H1 (cell line): Measurements from ENCODE around the gene DENND1A. TPM values are rescaled to one million over a fixed set of nuclear protein-coding genes. Genes with fewer than 3 reads are reported as not detected.

Source experiments
- CTCF ChIA-PET: fragments of 300-600 bp; sonication (Branson Sonifier 250); formaldehyde crosslinking; loops from one replicate; lab custom pipeline; 2021; ENCODE audit not compliant: partially characterized antibody; lab: Charles Lee
- POLR2A ChIA-PET: fragments of 300-600 bp; sonication (Branson Sonifier 250); formaldehyde crosslinking; loops from one replicate; lab custom pipeline; 2021; ENCODE audit warnings: inconsistent platforms; ENCODE audit not compliant: partially characterized antibody; lab: Charles Lee
- DNase-seq, 2 experiments: peaks; one replicate each; pipeline versions ENCODE4 v3.0.0 to v3.0.0-alpha.2; 2010 to 2022; ENCODE audit warnings: low spot score in 2 of 2, low read depth in 1 of 2, mixed read lengths in 1 of 2
- FAIRE-seq: peaks from 2 replicates; lab custom pipeline; 2011; peaks lifted over from hg19 to GRCh38; lab: Jason Lieb, UNC
- H2AFZ ChIP-seq: 2 replicates; pipeline ENCODE4 v1.8.1; 2012; ENCODE audit warnings: low read length, inconsistent platforms
- H2AK5ac ChIP-seq: 2 replicates; pipeline ENCODE4 v1.6.1; 2013; ENCODE audit warnings: low read depth, low read length
- H2BK120ac ChIP-seq: replicated peaks from 2 replicates; pipeline ENCODE3; 2013; ENCODE audit warnings: low read depth, low read length, inconsistent platforms
- H2BK12ac ChIP-seq: 2 replicates; pipeline ENCODE4 v1.6.1; 2013; ENCODE audit warnings: low read depth, low read length
- H2BK15ac ChIP-seq: 2 replicates; pipeline ENCODE4 v1.6.1; 2013; ENCODE audit warnings: low read length
- H2BK20ac ChIP-seq: 2 replicates; pipeline ENCODE4 v1.6.1; 2013; ENCODE audit warnings: low read length
- H2BK5ac ChIP-seq: 2 replicates; pipeline ENCODE4 v1.6.1; 2013; ENCODE audit warnings: low read depth, low read length
- H3K14ac ChIP-seq: 2 replicates; pipeline ENCODE4 v1.6.1; 2013; ENCODE audit warnings: inconsistent platforms; ENCODE audit not compliant: insufficient read length
- H3K18ac ChIP-seq: 2 replicates; pipeline ENCODE4 v1.6.1; 2013; ENCODE audit warnings: low read length; ENCODE audit errors: extremely low read depth
- H3K23ac ChIP-seq: 2 replicates; pipeline ENCODE4 v1.6.1; 2013; ENCODE audit warnings: inconsistent platforms; ENCODE audit not compliant: insufficient read length
- H3K23me2 ChIP-seq: 2 replicates; pipeline ENCODE4 v1.6.1; 2013; ENCODE audit warnings: low read depth, low read length
- H3K27ac ChIP-seq: 2 replicates; pipeline ENCODE4 v1.6.1; 2011; ENCODE audit warnings: low read depth, low read length, inconsistent platforms
- H3K27me3 ChIP-seq, 4 experiments: replicated peaks in 1 of 4; 1 replicate in 1 of 4; 2 replicates in 3 of 4; pipeline versions ENCODE4 v1.6.1 to v1.8.1; 2011 to 2013; ENCODE audit warnings: low read length in 3 of 4, mild to moderate bottlenecking in 3 of 4, inconsistent platforms in 2 of 4, mixed read lengths in 2 of 4, moderate library complexity in 1 of 4; ENCODE audit not compliant: control insufficient read depth in 3 of 4, insufficient read depth in 3 of 4; ENCODE audit errors: extremely low read depth in 1 of 4
- H3K36me3 ChIP-seq, 4 experiments: 2 replicates each; pipeline versions ENCODE4 v1.6.1 to v1.8.1; 2011 to 2013; ENCODE audit warnings: mild to moderate bottlenecking in 4 of 4, low read length in 3 of 4, moderate library complexity in 2 of 4, control low read depth in 1 of 4, inconsistent platforms in 1 of 4; ENCODE audit not compliant: insufficient read depth in 4 of 4, control insufficient read depth in 2 of 4
- H3K4ac ChIP-seq: replicated peaks from 2 replicates; pipeline ENCODE3; 2013; ENCODE audit warnings: low read length, low read depth, mixed read lengths, inconsistent platforms; ENCODE audit not compliant: insufficient read length
- H3K4me1 ChIP-seq, 4 experiments: replicated peaks in 1 of 4; 1 replicate in 1 of 4; 2 replicates in 3 of 4; pipeline versions ENCODE4 v1.6.1 to v1.8.1; 2011 to 2013; ENCODE audit warnings: low read length in 3 of 4, inconsistent platforms in 2 of 4, mixed read lengths in 1 of 4; ENCODE audit not compliant: insufficient read depth in 4 of 4, control insufficient read depth in 3 of 4
- H3K4me2 ChIP-seq, 2 experiments: 2 replicates each; pipeline versions ENCODE4 v1.6.1 to v1.8.1; 2011 to 2013; ENCODE audit warnings: low read depth in 2 of 2, low read length in 2 of 2, control low read depth in 1 of 2, inconsistent platforms in 1 of 2, mild to moderate bottlenecking in 1 of 2; ENCODE audit not compliant: insufficient read depth in 1 of 2
- H3K4me3 ChIP-seq, 4 experiments: fragments of 200-600, 300-600 bp in 1 of 4; sonication (generic), shearing (Covaris generic), sonication (Bioruptor Twin) in 1 of 4; 2 replicates each; pipeline versions ENCODE4 v1.5.1 to v1.8.1; 2011 to 2016; ENCODE audit warnings: low read length in 4 of 4, low read depth in 3 of 4, control low read depth in 2 of 4, inconsistent platforms in 2 of 4, mild to moderate bottlenecking in 2 of 4, mixed read lengths in 1 of 4, moderate library complexity in 1 of 4; ENCODE audit not compliant: insufficient read depth in 2 of 4; ENCODE audit errors: extremely low read depth in 1 of 4
- H3K56ac ChIP-seq: replicated peaks from 2 replicates; pipeline ENCODE3; 2013; ENCODE audit warnings: low read depth, mild to moderate bottlenecking, mixed read lengths, low read length, inconsistent platforms; ENCODE audit not compliant: insufficient read length
- H3K79me1 ChIP-seq: 2 replicates; pipeline ENCODE4 v1.6.1; 2013; ENCODE audit warnings: low read depth, low read length, control low read depth
- H3K79me2 ChIP-seq, 2 experiments: 2 replicates each; pipeline versions ENCODE4 v1.6.1 to v1.8.1; 2012 to 2013; ENCODE audit warnings: low read length in 2 of 2, mild to moderate bottlenecking in 2 of 2, inconsistent platforms in 1 of 2; ENCODE audit not compliant: insufficient read depth in 2 of 2, control insufficient read depth in 1 of 2
- H3K9ac ChIP-seq, 4 experiments: replicated peaks in 1 of 4; 1 replicate in 1 of 4; 2 replicates in 3 of 4; pipeline versions ENCODE4 v1.6.1 to v1.8.1; 2011 to 2013; ENCODE audit warnings: low read depth in 3 of 4, low read length in 3 of 4, control low read depth in 2 of 4, mild to moderate bottlenecking in 2 of 4, moderate library complexity in 2 of 4, inconsistent platforms in 1 of 4; ENCODE audit errors: extremely low read depth in 1 of 4
- H3K9me3 ChIP-seq, 2 experiments: 2 replicates each; pipeline versions ENCODE4 v1.6.1 to v1.8.1; 2012 to 2013; ENCODE audit warnings: mild to moderate bottlenecking in 2 of 2, moderate library complexity in 2 of 2, control low read depth in 1 of 2, inconsistent platforms in 1 of 2, low read depth in 1 of 2, low read length in 1 of 2, mixed read lengths in 1 of 2; ENCODE audit not compliant: insufficient read depth in 2 of 2
- H4K20me1 ChIP-seq, 2 experiments: replicated peaks in 1 of 2; 2 replicates each; pipeline versions ENCODE3 to v1.8.1; 2011 to 2013; ENCODE audit warnings: inconsistent platforms in 2 of 2, low read length in 2 of 2, mild to moderate bottlenecking in 1 of 2; ENCODE audit not compliant: insufficient read depth in 2 of 2, control insufficient read depth in 1 of 2
- H4K5ac ChIP-seq: 2 replicates; pipeline ENCODE4 v1.6.1; 2013; ENCODE audit warnings: low read length, low read depth, mixed read lengths, inconsistent platforms; ENCODE audit not compliant: insufficient read length
- H4K8ac ChIP-seq: 2 replicates; pipeline ENCODE4 v1.8.0; 2013; ENCODE audit warnings: mild to moderate bottlenecking, moderate library complexity, low read length, inconsistent platforms; ENCODE audit not compliant: insufficient read depth; ENCODE audit errors: extremely low read depth
- H4K91ac ChIP-seq: replicated peaks from 2 replicates; pipeline ENCODE3; 2013; ENCODE audit warnings: low read length, mixed read lengths, inconsistent platforms; ENCODE audit not compliant: insufficient read length
- CEBPB ChIP-seq: IDR thresholded peaks from 2 replicates; pipeline ENCODE4 v1.6.1; 2012; ENCODE audit warnings: low read depth, low read length
- WGBS, 2 experiments: shearing (Covaris generic) in 1 of 2; methylation state at CpG; one replicate each; pipeline versions ENCODE4 v1.1.6 to v1.1.7; 2013 to 2015; ENCODE audit warnings: low lambda C conversion rate in 2 of 2, mixed read lengths in 2 of 2, inconsistent platforms in 1 of 2, low coverage in 1 of 2, missing lambda C conversion rate in 1 of 2; ENCODE audit not compliant: insufficient replicate concordance in 2 of 2, insufficient coverage in 1 of 2, insufficient read length in 1 of 2; ENCODE audit errors: extremely low coverage in 1 of 2, missing lambda C conversion rate in 1 of 2; 5-methylcytosine and 5-hydroxymethylcytosine counted together
- polyA plus RNA-seq, 7 experiments: library from polyadenylated mRNA; depleted of rRNA in 3 of 7; stranded (reverse) in 5 of 7; unstranded in 2 of 7; fragments of >200 nt in 5 of 7; fragments of 200-250 nt in 2 of 7; gene quantifications; 1 replicate in 5 of 7; 2 replicates in 1 of 7; 4 replicates in 1 of 7; pipeline versions ENCODE4 v1.2.1 to v1.2.3, GENCODE V29; 2011 to 2013; ENCODE audit warnings: missing spikeins in 2 of 7, mixed read lengths in 2 of 7
- total RNA-seq: library from RNA; stranded (reverse); fragmentation: NEBNext Ultra II Directional; extraction: Animal tissue kit (Norgen Biotek cat#: 25700); gene quantifications from 2 replicates; pipeline ENCODE4 v1.2.1, GENCODE V29; 2021

The DENND1A gene
- total and polyA plus RNA-seq, 2 of the 8 experiments (the other 6 are each of a cell fraction or from before 2014, with no cell fraction given): 24.1 to 26.4 TPM

- H2AK5ac ChIP-seq: no peak overlapping the region
- H3K23me2 ChIP-seq: no peaks in the 10 kb centered on the region
- DNase-seq: no peak
- no peak overlapping the region for H3K4ac ChIP-seq
- no peak overlapping the region for H3K23ac ChIP-seq
- POLR2A ChIA-PET: no interaction called here
- H3K36me3 ChIP-seq: peaks cover 0 to 4% (median 0%) of the 10 kb centered on the region in 4 experiments; a peak in 1 of 8 replicates
- no peak overlapping the region for H4K91ac ChIP-seq
- no peak overlapping the region for H4K8ac ChIP-seq
- H3K27me3 ChIP-seq: no peaks in the 10 kb centered on the region
- H2BK5ac ChIP-seq: no peak overlapping the region
- H3K14ac ChIP-seq: no peak overlapping the region
- H3K4me2 ChIP-seq: no peak overlapping the region
- CTCF ChIA-PET: interaction anchor here (0.9 to 1.4 kb wide), 2 partner anchors 11 to 485 kb away, joined by 3 to 4 read pairs; no protein-coding TSS in a partner anchor
- no peaks in the 10 kb centered on the region for H3K9me3 ChIP-seq
- TF ChIP-seq CEBPB: no peak
- TF ChIP-seq, all 59 proteins: peak for 0
- Histone ChIP-seq H3K79me2 (no peaks in the 10 kb centered on the region), H2AFZ (no peak overlapping the region), H3K9ac (no peak overlapping the region), H3K56ac (no peak overlapping the region), H2BK12ac (no peak overlapping the region), H2BK20ac (no peak overlapping the region), H4K5ac (no peak overlapping the region), H3K18ac (no peak overlapping the region), H3K27ac (no peak overlapping the region), H3K79me1 (no peaks in the 10 kb centered on the region), H2BK120ac (no peak overlapping the region), H3K4me1 (peaks cover under 1 to 8% (median 3%) of the 10 kb centered on the region in 4 experiments), H4K20me1 (peaks cover 0 to 1% of the 10 kb centered on the region in 2 experiments), H2BK15ac (no peak overlapping the region), H3K4me3 (no peak overlapping the region)
- no peak for FAIRE-seq
- 72% methylated on average over 3 of the region's 3 CpGs; no CpG with 5 or more reads in 1 of the 2 experiments for WGBS, 2 experiments
These were observed 374.3 kb downstream of the DENND1A start for GRCh38 chr9:123555646-123556045.
